ENCODE measurements around the gene TSN. TPM values are rescaled to one million over a fixed set of nuclear protein-coding genes. Genes with fewer than 3 reads are reported as not detected.

Gene TSN
- total and polyA plus RNA-seq, 11 donors = 17.2 to 58.8 (median 43.8) TPM

GRCh38 chr2:121766624-121767023 is 11.2 kb downstream of the TSN start:
- no peaks in the 10 kb centered on the region for H3K27me3 ChIP-seq
- DNase-seq = no peak
- H3K27ac ChIP-seq = no peak overlapping the region
- peaks cover 6 to 90% (median 79%) of the 10 kb centered on the region in 9 donors for H3K36me3 ChIP-seq
- intact Hi-C loops (cut with DNase I) = no loop called here
- H3K4me1 ChIP-seq = peaks cover 0 to 2% (median 0%) of the 10 kb centered on the region in 12 donors
- no peak for ATAC-seq
- 61 to 81% (median 72%) methylated on average over 1 of the region's 1 CpG for WGBS, 4 donors
- no peak overlapping the region for H3K4me3 ChIP-seq
- TF ChIP-seq POLR2A (IDR thresholded peaks at IDR 0.05) = no peak
- TF ChIP-seq, protein P1, sequence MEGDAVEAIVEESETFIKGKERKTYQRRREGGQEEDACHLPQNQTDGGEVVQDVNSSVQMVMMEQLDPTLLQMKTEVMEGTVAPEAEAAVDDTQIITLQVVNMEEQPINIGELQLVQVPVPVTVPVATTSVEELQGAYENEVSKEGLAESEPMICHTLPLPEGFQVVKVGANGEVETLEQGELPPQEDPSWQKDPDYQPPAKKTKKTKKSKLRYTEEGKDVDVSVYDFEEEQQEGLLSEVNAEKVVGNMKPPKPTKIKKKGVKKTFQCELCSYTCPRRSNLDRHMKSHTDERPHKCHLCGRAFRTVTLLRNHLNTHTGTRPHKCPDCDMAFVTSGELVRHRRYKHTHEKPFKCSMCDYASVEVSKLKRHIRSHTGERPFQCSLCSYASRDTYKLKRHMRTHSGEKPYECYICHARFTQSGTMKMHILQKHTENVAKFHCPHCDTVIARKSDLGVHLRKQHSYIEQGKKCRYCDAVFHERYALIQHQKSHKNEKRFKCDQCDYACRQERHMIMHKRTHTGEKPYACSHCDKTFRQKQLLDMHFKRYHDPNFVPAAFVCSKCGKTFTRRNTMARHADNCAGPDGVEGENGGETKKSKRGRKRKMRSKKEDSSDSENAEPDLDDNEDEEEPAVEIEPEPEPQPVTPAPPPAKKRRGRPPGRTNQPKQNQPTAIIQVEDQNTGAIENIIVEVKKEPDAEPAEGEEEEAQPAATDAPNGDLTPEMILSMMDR (IDR thresholded peaks at IDR 0.05) = no peak
- H3K9me3 ChIP-seq = no peaks in the 10 kb centered on the region

DNA sequence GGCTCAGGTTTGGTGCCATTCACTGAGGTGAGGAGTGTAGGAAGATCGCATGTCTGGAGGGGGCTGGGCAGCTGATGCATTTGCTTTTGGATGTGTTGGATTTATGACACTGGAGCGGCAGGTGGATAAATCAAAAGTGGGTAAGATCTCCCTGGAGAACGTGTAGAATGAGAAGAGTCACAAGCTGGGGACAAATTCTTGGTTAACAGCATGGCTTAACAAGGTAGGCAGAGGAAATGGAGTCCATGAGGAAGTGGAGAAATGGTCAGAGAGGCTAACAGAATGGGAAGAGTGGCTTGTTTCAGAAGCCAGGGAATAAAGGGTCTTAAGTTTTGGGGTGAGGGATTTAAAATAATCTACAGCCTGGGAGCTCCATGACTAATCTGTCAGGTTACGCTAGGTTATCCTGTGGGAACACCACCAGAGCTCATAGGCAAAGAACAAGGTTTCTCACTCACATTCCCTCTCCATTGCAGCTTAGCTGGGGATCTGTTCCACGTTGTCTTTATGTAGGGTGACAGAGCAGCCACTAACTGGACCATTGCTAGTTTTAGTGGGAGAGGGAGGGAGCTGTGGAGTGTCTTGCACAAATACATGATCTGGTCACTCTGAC is 12.8 kb downstream of the TSN start:
- no peak overlapping the region for H3K4me3 ChIP-seq

GRCh38 chr2:121771976-121772742 is 16.7 kb downstream of the TSN start:
- no peaks in the 10 kb centered on the region for H3K27me3 ChIP-seq
- peaks cover 0 to 3% (median 0%) of the 10 kb centered on the region in 12 donors for H3K4me1 ChIP-seq
- intact Hi-C loops (cut with DNase I) = no loop called here
- H3K36me3 ChIP-seq = peaks cover 0 to 35% (median 24%) of the 10 kb centered on the region in 9 donors
- H3K9me3 ChIP-seq = no peaks in the 10 kb centered on the region
- peak overlapping the region in 3 of 12 donors; percentile 13 to 46 (median 45) for H3K27ac ChIP-seq
- 49 to 60% (median 54%) methylated on average over 6 of the region's 6 CpGs for WGBS, 4 donors
- TF ChIP-seq, protein P1 (IDR thresholded peaks at IDR 0.05) = no peak
- no peak for TF ChIP-seq POLR2A (IDR thresholded peaks at IDR 0.05)
- H3K4me3 ChIP-seq = no peak overlapping the region
- DNase-seq (peak in 2 of 5 donors; percentile 20 to 27), ATAC-seq (peak; percentile 38 to 87 (median 66))

More for the DNA sequence above, 12.8 kb downstream of the TSN start:
- Histone ChIP-seq H3K4me1 (peaks cover 0 to 3% (median 0%) of the 10 kb centered on the region in 12 donors), H3K27me3 (no peaks in the 10 kb centered on the region), H3K36me3 (peaks cover 6 to 74% (median 63%) of the 10 kb centered on the region in 9 donors), H3K27ac (no peak overlapping the region), H3K9me3 (no peaks in the 10 kb centered on the region)
- DNase-seq (no peak), ATAC-seq (no peak)
- WGBS, 4 donors = 87 to 91% (median 90%) methylated on average over 5 of the region's 5 CpGs
- intact Hi-C loops (cut with DNase I) = no loop called here
- TF ChIP-seq, protein P1 (IDR thresholded peaks at IDR 0.05) = no peak
- TF ChIP-seq POLR2A (IDR thresholded peaks at IDR 0.05) = no peak

GRCh38 chr2:121774235-121774634 is 18.8 kb downstream of the TSN start:
- H3K27me3 ChIP-seq = no peaks in the 10 kb centered on the region
- 92 to 95% (median 93%) methylated on average over 13 of the region's 13 CpGs for WGBS, 4 donors
- H3K4me3 ChIP-seq = no peak overlapping the region
- TF ChIP-seq POLR2A (IDR thresholded peaks at IDR 0.05) = no peak
- TF ChIP-seq, protein P1 (IDR thresholded peaks at IDR 0.05) = no peak
- H3K9me3 ChIP-seq = no peaks in the 10 kb centered on the region
- ATAC-seq = no peak
- DNase-seq = no peak
- H3K4me1 ChIP-seq = peaks cover 0 to 3% (median 0%) of the 10 kb centered on the region in 12 donors
- H3K27ac ChIP-seq = no peak overlapping the region
- intact Hi-C loops (cut with DNase I) = no loop called here
- peaks cover 0 to 14% (median 3%) of the 10 kb centered on the region in 9 donors for H3K36me3 ChIP-seq
